ENCODE data around the gene ATP2B1.

DNA sequence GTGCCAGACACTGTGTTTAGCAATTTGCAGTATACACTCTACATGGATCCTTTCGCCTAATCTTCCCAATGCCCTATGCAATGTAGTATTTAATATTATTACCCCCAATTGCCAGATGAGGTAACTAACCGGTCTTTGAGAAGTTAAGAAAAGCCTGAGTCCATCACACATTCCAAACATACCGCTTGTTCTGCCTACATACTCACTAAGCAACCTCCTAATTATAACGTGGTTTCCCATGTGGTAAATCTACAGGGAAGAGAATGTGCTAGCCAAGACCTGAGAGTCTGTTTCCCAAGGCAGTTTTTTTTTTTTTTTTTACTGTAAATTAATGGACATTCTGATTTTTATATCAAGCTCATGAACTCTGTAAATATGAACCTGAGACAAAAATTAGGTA lies 37.2 kb downstream of the ATP2B1 start:
- TF ChIP-seq, protein P1, sequence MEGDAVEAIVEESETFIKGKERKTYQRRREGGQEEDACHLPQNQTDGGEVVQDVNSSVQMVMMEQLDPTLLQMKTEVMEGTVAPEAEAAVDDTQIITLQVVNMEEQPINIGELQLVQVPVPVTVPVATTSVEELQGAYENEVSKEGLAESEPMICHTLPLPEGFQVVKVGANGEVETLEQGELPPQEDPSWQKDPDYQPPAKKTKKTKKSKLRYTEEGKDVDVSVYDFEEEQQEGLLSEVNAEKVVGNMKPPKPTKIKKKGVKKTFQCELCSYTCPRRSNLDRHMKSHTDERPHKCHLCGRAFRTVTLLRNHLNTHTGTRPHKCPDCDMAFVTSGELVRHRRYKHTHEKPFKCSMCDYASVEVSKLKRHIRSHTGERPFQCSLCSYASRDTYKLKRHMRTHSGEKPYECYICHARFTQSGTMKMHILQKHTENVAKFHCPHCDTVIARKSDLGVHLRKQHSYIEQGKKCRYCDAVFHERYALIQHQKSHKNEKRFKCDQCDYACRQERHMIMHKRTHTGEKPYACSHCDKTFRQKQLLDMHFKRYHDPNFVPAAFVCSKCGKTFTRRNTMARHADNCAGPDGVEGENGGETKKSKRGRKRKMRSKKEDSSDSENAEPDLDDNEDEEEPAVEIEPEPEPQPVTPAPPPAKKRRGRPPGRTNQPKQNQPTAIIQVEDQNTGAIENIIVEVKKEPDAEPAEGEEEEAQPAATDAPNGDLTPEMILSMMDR (IDR thresholded peaks at IDR 0.05; ENCODE audit: extremely low read depth in 1 of 2, insufficient read depth in 1 of 2, low read depth in 1 of 2, low read length in 2 of 2) = no peak
- TF ChIP-seq FOS (IDR thresholded peaks at IDR 0.05; ENCODE audit: borderline replicate concordance, insufficient read depth, low read length) (no peak), POLR2A (IDR thresholded peaks at IDR 0.05; ENCODE audit: low read depth, low read length) (no peak), POLR2AphosphoS5 (IDR thresholded peaks at IDR 0.05; ENCODE audit: insufficient read depth, low read depth, low read length) (no peak)

Data from endothelial cell of umbilical vein (primary cell).